DMS 273 (cell line): Measurements from ENCODE around the gene HHIPL1.
A peak's percentile ranks its signal among the peaks of the same experiment; 100 is the strongest.

Source experiments
- DNase-seq: peaks from one replicate; lab custom pipeline; 2025; ENCODE audit not compliant: unreplicated experiment; lab: John Stamatoyannopoulos, UW

Gene HHIPL1

DNA sequence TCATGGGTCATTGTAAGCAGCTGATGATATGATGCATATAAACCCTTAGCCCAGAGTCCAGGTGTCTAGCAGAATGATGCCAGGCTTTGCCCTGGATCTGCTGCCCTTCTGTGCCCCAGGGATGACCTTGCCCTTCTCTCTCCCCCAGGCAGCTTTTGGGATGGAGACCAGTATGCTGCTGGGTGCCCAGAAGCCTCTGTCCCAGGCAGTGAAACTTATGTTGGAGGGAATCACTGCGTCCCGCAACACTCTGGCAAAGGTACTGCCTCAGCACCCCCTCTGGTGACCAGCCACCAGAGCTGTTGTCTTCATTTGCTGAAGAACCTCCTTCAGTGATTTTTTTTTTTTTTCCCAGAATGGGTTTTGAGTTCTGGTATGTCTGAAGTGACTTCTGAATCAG, 62.5 kb downstream of the HHIPL1 start:
- DNase-seq = no peak

DNA sequence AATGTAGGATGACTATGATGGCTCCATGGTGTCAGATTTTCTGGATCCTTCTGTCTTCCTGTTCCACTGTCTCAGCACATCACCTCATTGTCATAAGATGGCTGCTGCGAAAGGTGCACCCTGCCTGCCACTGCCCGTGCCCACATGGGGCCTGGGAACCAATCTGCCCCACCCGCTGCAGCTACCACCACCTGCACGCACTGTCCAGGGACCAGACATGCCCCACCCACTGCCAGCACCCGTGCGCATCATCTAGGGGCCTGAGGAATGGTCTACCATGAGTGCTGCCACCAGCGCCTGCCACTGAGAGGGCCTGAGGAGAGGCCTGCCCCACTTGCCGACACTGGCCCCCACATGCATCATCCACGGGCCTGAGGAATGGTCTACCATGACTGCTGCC, 63.0 kb downstream of the HHIPL1 start:
- no peak for DNase-seq

DNA sequence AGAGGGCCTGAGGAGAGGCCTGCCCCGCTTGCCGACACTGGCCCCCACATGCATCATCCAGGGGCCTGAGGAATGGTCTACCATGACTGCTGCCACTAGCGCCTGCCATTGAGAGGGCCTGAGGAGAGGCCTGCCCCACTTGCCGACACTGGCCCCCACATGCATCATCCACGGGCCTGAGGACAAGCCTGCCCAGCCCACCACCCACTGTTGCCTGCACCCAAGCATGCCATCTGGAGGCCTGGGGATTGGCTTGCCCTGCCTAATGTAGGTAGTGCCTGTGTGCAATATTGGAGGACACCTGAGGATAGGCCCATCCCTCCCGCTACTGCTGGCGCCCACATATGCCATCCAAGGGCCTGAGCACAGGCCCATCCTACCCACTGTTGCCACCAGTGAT, 63.5 kb downstream of the HHIPL1 start:
- DNase-seq = no peak

DNA sequence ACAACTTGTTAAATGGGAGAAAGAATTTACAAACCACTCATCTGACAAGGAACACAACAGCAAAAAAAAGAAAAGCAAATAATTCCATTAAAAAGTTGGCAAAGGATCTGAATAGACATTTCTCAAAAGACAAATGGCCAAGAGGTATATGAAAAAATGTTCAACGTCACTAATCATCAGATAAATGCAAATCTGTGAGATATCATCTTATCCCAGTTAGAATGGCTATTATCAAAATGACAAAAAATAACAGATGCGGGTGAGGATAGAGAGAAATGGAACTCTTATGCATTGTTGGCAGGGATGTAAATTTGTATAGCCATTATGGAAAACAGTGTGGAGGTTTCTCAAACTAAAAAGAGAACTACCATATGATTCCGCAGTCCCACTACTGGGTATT, 69.0 kb downstream of the HHIPL1 start:
- no peak for DNase-seq

DNA sequence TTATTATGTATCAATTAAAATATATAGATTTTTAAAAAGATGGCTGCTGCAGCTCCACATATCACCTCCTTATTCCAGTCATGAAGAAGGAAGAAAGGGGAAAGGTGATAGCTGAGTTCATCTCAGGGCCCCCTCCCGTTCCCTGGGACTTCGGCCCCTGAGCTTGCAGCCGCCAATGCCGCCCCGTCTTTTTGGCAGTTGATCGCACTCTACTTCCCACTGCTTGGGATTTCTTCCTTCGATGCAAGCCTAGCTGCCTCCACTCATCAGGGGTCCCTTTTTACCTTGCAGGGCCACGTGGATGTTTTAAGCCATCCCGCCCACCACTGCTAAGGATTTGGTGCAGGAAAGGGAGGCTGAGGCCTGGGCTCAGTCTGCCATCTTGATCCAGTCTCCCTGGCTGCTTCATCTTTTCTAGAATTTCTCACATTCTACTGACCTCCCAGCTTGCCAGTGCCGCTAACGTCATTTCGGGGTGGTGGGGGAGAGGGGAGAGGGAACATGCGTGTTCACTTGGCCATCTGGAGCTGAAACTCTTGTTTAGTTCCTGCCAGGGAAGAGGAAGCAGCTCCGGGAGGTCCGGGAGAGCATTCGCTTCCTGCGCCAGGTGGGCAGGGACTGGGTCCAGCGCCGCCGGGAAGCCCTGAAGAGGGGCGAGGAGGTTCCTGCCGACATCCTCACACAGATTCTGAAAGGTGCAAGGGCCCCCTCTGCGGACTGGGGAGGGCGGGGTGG, 70.5 kb downstream of the HHIPL1 start:
- DNase-seq = no peak

DNA sequence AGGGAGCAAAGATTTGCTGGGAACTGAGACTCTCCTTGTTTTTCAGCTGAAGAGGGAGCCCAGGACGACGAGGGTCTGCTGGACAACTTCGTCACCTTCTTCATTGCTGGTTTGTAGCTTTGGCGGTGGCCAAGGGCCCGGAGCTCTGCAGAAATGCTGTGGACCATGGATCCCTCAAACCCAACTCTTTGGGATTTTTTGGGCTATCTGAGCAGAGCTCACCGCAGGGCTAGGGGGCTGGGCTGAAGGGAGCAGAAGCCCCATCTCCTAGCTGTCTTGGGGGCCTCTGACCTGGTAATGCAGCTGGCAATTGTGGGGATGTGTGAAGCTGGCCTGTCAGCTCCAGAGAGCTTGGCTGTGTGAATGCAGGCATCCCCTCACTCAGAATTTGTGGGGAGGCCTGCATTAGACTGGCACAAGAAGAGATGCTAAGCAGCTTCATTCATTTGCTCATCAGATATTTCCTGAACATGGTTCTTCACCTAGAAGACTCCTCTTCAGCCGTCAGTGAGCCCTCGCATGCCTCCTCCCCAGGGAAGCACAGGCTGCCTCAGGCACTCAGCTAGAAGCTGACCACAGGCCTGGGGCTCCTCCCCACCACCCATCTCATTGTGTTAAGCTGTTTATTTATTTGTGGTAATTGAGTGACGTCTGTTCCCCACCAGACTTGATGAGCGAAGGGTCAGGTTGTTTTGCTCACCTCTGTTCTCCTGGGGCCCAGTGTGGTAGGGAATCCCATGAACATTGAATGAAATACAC, 71.3 kb downstream of the HHIPL1 start:
- no peak for DNase-seq

DNA sequence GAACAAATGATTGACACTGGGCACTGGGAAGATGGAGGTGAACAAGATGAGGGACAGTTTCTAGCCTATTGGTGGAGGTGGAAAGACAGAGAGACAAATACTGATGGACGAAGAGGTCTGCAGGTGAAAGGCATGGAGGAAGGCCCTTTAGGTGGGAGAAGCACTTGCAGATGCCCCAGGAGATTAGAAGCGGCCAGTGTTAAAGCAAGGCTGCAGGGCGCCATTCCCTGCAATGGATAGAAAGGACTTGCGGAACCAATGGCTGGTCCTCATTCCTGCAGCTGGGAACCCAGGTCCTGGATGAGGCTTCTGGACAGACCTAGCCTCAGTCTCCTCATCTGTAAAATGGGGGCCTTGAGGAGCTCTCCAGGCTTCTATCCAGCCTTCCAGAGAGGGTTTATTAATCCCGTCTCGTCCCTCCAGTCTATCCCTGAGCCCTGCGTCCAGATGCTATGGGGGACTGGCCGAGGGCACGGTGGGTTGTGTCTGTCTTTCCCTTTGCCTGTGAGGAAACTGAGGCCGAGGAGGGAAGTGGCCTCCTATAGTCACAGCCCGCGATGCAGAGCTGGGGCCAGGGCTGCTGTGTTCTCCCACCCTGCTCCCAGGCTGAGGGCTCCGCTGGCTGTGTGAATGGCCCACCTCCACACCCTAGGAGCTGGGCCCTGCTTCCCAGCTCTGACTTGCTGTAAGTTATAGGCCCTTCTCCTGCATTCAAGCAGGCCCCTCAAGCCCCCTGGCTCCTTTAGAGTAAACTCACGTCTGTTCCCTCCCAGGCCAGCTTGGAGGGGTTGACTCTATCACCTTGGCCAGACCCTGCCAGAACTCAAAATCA, 72.1 kb downstream of the HHIPL1 start:
- no peak for DNase-seq

DNA sequence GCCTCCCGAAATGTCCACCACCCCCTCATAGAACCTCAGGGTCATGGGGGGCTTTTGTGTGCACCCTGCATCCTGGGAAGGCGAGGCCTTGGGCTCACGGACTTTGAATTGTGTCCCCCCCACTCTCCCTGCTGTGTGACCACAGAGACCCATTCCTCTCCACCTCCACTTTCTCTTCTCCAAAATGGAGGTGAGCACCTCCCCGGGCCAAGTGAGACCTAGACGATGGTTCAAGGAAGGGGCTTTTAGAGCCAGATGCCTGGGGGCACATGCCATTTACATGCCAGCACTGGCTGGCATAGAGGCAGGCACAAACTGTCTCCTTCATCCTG, 72.7 kb downstream of the HHIPL1 start:
- no peak for DNase-seq

DNA sequence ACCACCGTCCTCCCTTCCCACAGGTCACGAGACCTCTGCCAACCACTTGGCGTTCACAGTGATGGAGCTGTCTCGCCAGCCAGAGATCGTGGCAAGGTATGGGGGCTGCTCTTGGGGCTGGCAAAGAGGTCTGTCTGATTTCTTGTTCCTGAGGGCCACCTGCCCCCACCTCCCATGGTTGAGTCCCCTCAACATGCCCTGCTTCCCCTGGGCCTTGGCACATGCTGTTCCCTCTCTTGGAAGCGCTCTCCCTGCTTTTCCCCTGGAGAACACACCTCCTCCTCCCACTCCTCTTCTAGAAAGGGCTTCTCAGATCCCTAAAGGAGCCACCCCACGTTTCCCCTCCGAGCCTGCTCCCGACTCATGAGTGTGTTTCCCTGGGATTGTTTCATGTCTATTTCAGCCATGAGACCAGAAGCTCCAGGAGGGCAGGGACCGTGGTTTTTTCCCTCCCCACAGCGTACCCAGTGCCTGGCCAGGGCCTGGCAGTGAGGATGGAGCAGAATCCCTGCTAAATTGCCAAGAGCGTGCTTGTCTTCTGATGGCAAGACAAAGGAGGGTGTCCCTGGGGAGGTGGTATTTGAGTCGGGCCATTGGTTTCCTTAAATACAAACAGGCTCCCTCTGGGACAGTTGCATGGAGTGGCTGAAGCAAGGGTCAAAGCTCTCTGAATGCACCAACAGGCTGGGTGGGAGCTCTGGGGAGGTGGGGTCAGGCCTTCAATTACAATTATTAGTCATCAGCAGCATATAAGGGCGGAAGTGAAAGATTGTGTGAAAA, 73.3 kb downstream of the HHIPL1 start:
- no peak for DNase-seq

DNA sequence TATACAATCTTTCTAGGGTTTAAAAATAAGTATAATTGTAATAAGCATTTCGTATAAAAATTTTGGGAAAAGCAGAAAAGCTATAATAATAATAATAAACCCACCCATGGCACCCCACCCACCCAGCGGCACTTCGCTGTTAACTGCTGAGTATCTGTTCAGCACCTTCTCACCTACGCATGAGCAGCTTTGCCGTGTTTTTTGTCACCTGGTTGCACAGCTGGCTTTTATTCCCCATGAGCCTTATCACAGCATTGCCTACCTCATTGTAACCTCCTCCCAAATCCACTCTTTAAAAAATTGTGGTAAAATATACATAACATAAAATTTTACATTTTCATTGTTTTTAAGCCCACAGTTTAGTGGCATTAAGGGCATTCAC, 73.9 kb downstream of the HHIPL1 start:
- DNase-seq = no peak

DNA sequence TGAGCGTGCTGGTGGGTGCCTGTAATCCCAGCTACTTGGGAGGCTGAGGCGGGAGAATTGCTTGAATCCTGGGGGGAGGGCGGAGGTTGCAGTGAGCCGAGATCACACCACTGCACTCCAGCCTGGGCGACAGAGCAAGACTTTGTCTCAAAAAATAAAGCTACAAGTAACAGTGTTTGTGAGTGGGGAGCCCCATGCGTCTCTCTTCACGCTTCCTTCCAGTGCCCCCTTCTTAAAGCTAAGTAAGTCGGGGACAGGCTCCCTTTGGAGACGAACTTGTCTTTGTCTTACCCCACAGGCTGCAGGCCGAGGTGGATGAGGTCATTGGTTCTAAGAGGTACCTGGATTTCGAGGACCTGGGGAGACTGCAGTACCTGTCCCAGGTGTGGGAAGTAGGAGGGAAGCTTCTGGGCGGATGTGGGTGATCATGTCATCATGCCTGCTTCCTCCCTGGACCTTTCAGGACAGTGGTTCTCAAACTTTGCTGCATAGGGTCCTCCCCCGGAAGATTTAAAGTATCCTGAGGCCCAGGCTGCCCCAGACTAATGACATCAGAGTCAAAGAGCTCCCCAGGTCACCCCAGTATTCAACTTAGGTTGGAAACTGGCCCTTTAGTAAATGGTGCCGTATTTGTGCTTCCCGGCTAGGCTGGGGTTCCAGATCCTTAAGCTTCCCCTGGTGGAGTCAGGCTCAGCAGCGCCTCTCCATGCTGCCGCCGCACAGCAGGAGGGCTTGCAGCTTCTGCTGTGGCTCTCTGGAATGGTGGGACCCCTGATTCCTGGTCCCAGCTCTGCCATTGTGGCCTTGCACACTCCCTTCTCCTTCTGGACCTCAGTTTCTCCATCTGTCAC, 76.2 kb downstream of the HHIPL1 start:
- DNase-seq = no peak

DNA sequence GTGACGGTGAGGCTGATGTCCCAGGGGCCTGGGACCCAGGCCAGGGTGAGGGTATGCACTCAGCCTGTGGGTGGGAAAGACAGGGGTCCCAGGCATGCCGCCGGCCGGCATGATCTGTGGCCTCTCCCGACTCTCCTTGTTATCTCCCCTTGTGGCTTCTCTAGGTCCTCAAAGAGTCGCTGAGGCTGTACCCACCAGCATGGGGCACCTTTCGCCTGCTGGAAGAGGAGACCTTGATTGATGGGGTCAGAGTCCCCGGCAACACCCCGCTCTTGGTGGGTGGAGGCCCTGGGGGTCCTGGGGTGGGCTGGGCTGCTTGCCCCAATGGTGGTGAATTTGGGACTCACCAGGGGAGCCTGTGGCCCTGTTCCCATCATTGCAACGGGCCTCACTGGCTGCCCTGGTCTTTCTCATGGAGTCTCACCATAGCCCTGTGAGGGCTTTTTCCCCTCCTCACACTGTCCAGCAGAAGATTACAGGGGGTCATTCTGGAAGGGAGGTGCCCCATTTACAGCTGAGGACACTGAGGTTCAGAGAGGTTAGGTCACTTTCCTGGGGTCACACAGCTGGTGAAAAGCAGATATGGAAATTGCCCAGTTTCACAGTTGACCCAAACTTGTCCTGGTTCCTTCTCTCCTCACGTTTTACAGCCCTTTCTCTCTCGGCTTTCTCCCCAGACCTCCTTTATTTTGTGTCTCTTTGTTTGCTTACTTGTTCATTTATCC, 77.0 kb downstream of the HHIPL1 start:
- DNase-seq = no peak

DNA sequence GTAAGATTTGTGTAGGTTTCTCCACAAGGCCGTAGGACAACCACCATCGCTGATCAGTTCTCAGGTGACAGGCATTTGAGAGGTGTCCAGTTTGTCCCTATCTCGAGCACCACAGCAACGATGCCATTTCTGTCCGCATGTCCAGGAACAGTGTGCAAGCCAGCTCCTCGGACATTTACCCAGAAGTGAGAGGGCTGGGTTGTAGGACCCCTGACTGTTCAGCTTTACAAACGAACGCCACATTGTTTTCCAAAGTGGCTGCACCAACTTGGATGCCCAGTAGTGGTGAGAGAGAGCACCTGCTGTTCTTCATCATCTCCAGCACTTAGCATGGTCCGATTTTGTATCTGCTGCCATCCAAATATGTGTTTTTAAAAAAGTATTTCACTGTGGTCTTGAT, 77.8 kb downstream of the HHIPL1 start:
- no peak for DNase-seq

DNA sequence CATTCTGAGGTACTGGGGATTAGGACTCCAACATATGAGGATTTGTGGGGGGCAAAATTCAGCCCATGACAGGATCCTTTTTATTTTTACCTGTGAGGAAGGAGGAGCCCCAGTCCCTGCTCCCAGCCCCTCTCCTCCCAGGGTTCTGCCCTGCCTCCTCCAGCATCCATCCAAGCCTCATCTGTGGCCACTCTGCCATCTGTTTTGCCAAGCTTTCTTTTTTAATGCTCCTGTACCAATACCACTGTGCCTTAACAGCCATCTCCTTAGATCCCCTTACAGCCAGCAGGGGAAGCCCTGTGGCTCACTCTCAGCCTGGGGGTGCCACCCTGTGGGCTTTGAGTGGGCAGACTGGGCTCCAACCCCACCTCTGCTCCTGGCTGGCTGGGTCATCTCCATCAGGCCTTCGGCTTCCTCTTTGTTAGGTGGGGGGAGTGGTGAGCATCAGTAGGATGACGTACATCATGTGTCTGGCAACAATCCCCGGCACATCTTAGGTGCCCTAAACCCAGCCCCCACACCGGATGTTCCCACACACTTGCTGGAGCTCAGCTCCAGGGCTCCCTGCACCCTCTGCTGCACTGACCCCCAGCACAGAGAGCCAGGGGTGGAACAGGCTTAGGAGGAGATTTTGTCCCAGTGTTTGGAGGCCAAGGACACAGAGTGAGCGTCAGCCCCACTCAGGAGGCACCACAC, 79.4 kb downstream of the HHIPL1 start:
- DNase-seq = peak; percentile 34

DNA sequence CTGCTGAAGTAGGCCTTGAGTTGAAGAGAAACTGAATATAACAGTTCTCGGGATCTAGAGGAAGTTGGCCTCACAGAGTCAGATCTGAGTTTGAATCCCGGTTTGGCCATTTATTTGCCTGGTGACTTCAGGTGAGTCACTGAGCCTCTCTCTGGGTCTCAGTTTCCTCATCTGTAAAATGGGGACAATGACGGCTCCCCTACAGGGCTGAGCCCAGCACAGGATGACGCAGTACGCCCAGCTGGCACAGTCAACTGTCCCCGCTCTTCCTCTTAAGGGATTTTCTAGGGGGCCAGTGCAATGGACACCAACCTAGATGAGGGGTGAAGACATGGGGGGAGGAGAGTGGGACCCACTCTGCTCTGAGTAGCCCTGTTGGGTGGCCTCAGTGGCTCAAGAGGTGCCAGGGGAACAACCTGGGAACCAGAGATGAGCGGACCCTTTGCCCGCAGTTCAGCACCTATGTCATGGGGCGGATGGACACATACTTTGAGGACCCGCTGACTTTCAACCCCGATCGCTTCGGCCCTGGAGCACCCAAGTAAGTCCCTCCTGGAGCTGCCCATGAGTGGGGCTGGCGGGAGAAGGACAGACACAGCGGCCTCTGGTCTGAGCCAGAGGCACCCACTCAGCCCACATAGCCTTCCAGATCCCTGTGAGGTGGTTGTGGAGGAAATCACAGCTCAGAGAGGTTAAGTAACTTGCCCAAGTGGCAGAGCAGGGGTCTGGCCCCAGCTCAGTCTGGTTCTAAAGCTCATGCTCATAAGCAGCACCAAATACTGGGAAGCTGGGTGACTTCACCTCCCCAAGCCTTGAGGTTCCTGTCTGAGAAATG, 80.2 kb downstream of the HHIPL1 start:
- DNase-seq = no peak

DNA sequence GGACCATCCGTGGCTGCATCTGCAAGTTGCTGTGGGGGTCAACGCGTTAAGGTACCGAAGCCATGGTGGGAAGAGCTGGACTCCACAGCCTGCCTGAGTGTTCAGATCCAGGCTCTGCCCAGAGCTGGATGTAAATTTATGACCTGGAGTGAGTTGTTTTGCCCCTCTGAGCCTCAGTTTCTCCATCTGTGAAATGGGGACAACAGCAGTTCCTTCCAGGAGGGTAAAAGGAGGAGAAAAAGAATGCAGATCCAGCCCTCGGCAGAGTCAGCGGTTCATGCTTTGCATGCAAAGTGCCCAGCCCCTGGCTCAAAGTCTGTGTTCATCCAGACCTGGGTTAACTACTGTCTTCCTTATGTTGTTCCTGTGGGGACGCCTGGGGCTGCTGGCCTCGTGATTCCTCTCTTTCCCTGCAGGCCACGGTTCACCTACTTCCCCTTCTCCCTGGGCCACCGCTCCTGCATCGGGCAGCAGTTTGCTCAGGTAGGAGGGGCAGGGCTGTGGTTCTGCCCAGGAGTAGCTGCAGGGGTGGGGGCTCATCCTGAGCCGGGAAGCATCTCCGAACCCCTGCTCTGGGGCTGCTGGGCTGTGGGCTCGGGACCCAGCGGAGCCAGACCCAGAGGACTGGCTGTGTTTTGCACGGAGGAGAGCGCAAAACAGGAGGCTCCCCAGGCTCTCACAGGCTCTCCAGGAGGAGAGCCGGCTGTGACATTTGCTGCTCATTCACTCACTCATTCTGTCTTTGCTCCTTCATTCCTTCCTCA, 81.0 kb downstream of the HHIPL1 start:
- no peak for DNase-seq

DNA sequence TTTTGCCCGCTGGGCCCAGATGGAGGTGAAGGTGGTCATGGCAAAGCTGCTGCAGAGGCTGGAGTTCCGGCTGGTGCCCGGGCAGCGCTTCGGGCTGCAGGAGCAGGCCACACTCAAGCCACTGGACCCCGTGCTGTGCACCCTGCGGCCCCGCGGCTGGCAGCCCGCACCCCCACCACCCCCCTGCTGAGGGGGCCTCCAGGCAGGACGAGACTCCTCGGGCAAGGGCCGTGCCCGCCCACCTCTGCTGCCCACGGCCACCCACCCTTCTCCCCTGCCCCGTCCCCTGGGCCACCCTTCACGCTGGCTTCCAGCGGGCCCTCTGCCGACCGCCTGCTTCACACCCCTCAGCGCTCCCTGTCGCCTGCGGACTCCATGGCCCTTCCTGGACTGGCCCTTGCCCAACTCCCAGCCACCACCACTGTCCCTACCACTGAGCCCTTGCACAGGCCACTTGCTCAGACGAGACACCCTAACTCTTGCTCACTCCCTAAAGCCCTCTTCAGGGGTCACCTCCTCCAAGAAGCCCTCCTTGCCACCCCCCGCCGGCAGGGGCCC, 81.7 kb downstream of the HHIPL1 start:
- no peak for DNase-seq
